SKM-1 (cell line): ENCODE results near the gene LRCH1.

Experiments
- DNase-seq: peaks from one replicate; lab custom pipeline; 2025; ENCODE audit not compliant: unreplicated experiment; lab: John Stamatoyannopoulos, UW

LRCH1 gene

GRCh38 chr13:46613409-46614049 is 60.6 kb downstream of the LRCH1 start:
- no peak for DNase-seq

- DNase-seq = no peak
Measured at GRCh38 chr13:46614582-46614981, 61.6 kb downstream of the LRCH1 start.

- DNase-seq = no peak
Measured at GRCh38 chr13:46615888-46616531, 63.0 kb downstream of the LRCH1 start.

- no peak for DNase-seq
Measured at GRCh38 chr13:46617229-46617721, 64.3 kb downstream of the LRCH1 start.

- no peak for DNase-seq
Measured at GRCh38 chr13:46617885-46618284, 64.9 kb downstream of the LRCH1 start.

- DNase-seq = no peak
Measured at GRCh38 chr13:46618694-46619254, 65.8 kb downstream of the LRCH1 start.

- no peak for DNase-seq
Measured at GRCh38 chr13:46620029-46620428, 67.1 kb downstream of the LRCH1 start.

GRCh38 chr13:46620471-46620870 is 67.5 kb downstream of the LRCH1 start:
- DNase-seq = no peak

- DNase-seq = no peak
Measured at GRCh38 chr13:46621133-46621532, 68.2 kb downstream of the LRCH1 start.

- no peak for DNase-seq
Measured at GRCh38 chr13:46621792-46622629, 69.0 kb downstream of the LRCH1 start.

- DNase-seq = no peak
Measured at GRCh38 chr13:46622630-46623256, 69.8 kb downstream of the LRCH1 start.

- DNase-seq = no peak
Measured at GRCh38 chr13:46624353-46624752, 71.4 kb downstream of the LRCH1 start.

- DNase-seq = no peak
Measured at GRCh38 chr13:46624821-46625220, 71.9 kb downstream of the LRCH1 start.

- DNase-seq = no peak
Measured at GRCh38 chr13:46627462-46627861, 74.5 kb downstream of the LRCH1 start.

- no peak for DNase-seq
Measured at GRCh38 chr13:46628622-46629365, 75.8 kb downstream of the LRCH1 start.

- DNase-seq = no peak
Measured at GRCh38 chr13:46629811-46630413, 76.9 kb downstream of the LRCH1 start.

GRCh38 chr13:46630431-46631178 is 77.6 kb downstream of the LRCH1 start:
- no peak for DNase-seq

- no peak for DNase-seq
Measured at GRCh38 chr13:46631179-46631542, 78.2 kb downstream of the LRCH1 start.

GRCh38 chr13:46632176-46632575 is 79.2 kb downstream of the LRCH1 start:
- DNase-seq = no peak
